Vagina (tissue), 2 donors: ENCODE measurements around the gene STAT4. TPM values are rescaled to one million over a fixed set of nuclear protein-coding genes. Genes with fewer than 3 reads are reported as not detected.

Experiments
- DNase-seq, 2 donors: peaks; one replicate each; pipeline ENCODE4 v3.0.0-alpha.2; 2017; ENCODE audit errors: extremely low spot score in 2 of 2
- H3K27ac ChIP-seq: fragments of 200-600 bp; sonication (generic); one replicate; pipeline ENCODE4 v1.5.1; 2019
- H3K27me3 ChIP-seq: fragments of 200-600 bp; sonication (generic); one replicate; pipeline ENCODE4 v1.5.1; 2019
- H3K36me3 ChIP-seq, 2 donors: fragments of 200-600 bp; sonication (generic); one replicate each; pipeline ENCODE4 v1.5.1; 2017 to 2019
- H3K4me1 ChIP-seq: fragments of 200-600 bp; sonication (generic); one replicate; pipeline ENCODE4 v1.5.1; 2019
- H3K4me3 ChIP-seq, 2 donors: fragments of 200-600 bp; sonication (generic); 1 replicate in 1 of 2; 2 replicates in 1 of 2; pipeline ENCODE4 v1.5.1; 2016 to 2019
- H3K9me3 ChIP-seq: fragments of 200-600 bp; sonication (generic); one replicate; pipeline ENCODE4 v1.5.1; 2019
- POLR2A ChIP-seq, 2 donors: fragments of 450-650 bp; IDR thresholded peaks; one replicate each; pipeline ENCODE4 v1.6.1; 2017; ENCODE audit warnings: antibody characterized with exemption in 2 of 2, mild to moderate bottlenecking in 2 of 2, moderate library complexity in 2 of 2
- POLR2AphosphoS5 ChIP-seq, 2 donors: sonication (generic); formaldehyde crosslinking; IDR thresholded peaks; one replicate each; pipeline ENCODE4 v1.9.0; 2017; ENCODE audit warnings: antibody characterized with exemption in 2 of 2, mild to moderate bottlenecking in 2 of 2, low read depth in 1 of 2; ENCODE audit not compliant: insufficient read depth in 1 of 2
- intact Hi-C: fragments of 100-400 bp; cut with DNase I; formaldehyde crosslinking; loops from one replicate; pipeline ENCODE4 v1.15.1; 2023
- total RNA-seq: library from RNA; depleted of rRNA; stranded (reverse); fragments of >200 nt; gene quantifications from one replicate; pipeline ENCODE4 v1.2.3, GENCODE V29; 2016
- TF ChIP-seq, protein P1 (sequence below), 3 experiments: fragments of 450-650 bp in 2 of 3; fragments of 200-600 bp in 1 of 3; sonication (generic) in 1 of 3; IDR thresholded peaks; one replicate each; pipeline ENCODE4 v1.5.1; 2017 to 2019; ENCODE audit warnings: antibody characterized with exemption in 3 of 3, mild to moderate bottlenecking in 2 of 3, moderate library complexity in 2 of 3

STAT4 gene
- total RNA-seq, 1 donor from 2014 or later: 9.1 TPM

DNA sequence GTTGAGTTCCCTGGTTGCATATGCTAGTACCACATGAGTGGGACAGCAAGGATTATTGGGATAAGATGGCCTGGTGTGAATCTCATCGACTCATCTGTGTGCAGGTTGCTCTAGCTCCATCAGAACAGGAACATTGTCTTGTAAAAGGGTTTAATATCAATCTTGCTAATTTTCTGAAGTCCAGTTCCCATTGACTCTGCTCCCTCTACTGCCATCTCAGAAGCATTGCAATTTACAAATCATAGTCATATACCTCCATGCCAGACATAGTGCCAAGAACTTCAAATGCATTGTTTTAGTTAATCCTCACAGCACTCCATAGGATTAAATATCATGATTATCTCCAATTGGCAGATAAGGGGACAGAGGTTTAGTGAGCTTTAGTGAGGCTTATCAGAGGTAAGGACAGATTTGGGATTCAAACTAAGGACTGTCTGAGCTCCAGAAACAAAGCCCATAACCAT lies 4.8 kb upstream of the STAT4 start:
- Histone ChIP-seq H3K9me3 (no peaks in the 10 kb centered on the region), H3K4me3 (no peak overlapping the region), H3K4me1 (peaks cover 9% of the 10 kb centered on the region), H3K27me3 (no peaks in the 10 kb centered on the region), H3K27ac (no peak overlapping the region), H3K36me3 (no peaks in the 10 kb centered on the region)
- no peak for DNase-seq
- TF ChIP-seq, protein P1, sequence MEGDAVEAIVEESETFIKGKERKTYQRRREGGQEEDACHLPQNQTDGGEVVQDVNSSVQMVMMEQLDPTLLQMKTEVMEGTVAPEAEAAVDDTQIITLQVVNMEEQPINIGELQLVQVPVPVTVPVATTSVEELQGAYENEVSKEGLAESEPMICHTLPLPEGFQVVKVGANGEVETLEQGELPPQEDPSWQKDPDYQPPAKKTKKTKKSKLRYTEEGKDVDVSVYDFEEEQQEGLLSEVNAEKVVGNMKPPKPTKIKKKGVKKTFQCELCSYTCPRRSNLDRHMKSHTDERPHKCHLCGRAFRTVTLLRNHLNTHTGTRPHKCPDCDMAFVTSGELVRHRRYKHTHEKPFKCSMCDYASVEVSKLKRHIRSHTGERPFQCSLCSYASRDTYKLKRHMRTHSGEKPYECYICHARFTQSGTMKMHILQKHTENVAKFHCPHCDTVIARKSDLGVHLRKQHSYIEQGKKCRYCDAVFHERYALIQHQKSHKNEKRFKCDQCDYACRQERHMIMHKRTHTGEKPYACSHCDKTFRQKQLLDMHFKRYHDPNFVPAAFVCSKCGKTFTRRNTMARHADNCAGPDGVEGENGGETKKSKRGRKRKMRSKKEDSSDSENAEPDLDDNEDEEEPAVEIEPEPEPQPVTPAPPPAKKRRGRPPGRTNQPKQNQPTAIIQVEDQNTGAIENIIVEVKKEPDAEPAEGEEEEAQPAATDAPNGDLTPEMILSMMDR (IDR thresholded peaks at IDR 0.05): peak in 1 of 3 experiments; percentile 36
- TF ChIP-seq POLR2AphosphoS5 (IDR thresholded peaks at IDR 0.05; ENCODE audit: insufficient read depth in 1 of 2, low read depth in 1 of 2): no peak
- TF ChIP-seq POLR2A (IDR thresholded peaks at IDR 0.05): no peak
- intact Hi-C loops: no loop called here

DNA sequence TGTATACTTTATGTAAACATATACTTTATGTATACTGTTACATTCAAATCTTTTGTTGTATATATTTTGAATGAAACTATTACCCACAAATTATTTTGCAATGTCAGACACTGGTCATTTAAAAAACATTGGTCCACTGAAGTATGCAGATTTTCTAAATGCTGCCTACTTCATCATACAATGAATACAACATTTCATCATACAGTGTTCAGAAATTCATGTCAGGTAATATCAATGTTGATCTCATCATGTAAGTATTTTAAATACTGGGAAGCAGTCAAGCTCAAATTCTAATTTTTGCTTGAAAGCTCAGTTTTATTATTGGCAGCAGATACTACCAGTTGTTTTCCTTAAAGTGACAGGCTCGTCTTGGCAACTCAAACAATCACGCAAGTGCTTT lies 2.9 kb upstream of the STAT4 start:
- Histone ChIP-seq H3K4me1 (peaks cover 12% of the 10 kb centered on the region), H3K4me3 (no peak overlapping the region), H3K27ac (no peak overlapping the region), H3K9me3 (no peaks in the 10 kb centered on the region), H3K36me3 (no peaks in the 10 kb centered on the region), H3K27me3 (no peaks in the 10 kb centered on the region)
- TF ChIP-seq POLR2A (IDR thresholded peaks at IDR 0.05) (no peak), POLR2AphosphoS5 (IDR thresholded peaks at IDR 0.05; ENCODE audit: insufficient read depth in 1 of 2, low read depth in 1 of 2) (no peak)
- TF ChIP-seq, protein P1 (IDR thresholded peaks at IDR 0.05): no peak
- intact Hi-C loops: no loop called here
- no peak for DNase-seq

DNA sequence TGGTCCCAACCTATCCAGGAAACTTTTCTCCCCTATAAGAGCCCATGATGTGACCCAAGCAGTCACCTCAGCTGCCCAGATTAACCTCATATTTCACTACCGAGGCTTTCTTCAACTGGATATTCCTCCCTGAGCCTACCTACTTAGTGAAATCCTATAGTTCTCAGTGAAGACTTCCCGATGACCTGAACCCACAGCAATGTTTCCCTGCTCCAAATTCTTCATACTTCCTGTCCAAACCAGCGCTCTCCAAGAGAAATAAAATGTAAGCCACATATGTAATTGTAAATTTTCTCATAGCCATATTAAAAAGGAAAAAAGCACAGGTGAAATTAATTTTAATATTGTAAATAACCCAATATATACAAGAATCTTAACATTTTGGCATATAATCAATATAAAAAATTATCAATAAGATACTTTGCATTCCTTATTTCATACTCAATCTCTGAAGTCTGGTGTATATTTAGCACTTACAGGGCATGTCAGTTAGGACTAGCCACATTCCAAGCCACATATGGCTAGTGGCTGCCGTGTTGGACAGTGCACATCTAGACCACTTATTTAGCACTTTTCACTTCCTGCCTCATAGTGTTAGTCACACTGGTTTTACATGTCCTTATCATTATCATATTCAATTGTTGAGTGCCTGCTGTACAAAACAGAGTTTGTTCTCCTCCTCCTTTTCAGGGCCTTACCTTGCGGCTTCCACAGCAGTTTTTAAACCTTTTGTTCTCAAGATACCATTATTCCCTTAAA lies 1.9 kb upstream of the STAT4 start:
- intact Hi-C loops: no loop called here
- peaks cover 12% of the 10 kb centered on the region for H3K4me1 ChIP-seq
- no peak overlapping the region for H3K27ac ChIP-seq
- no peaks in the 10 kb centered on the region for H3K9me3 ChIP-seq
- no peaks in the 10 kb centered on the region for H3K27me3 ChIP-seq
- no peak for DNase-seq
- no peak overlapping the region for H3K4me3 ChIP-seq
- no peak for TF ChIP-seq POLR2A (IDR thresholded peaks at IDR 0.05)
- TF ChIP-seq, protein P1 (IDR thresholded peaks at IDR 0.05): no peak
- no peak for TF ChIP-seq POLR2AphosphoS5 (IDR thresholded peaks at IDR 0.05; ENCODE audit: insufficient read depth in 1 of 2, low read depth in 1 of 2)
- H3K36me3 ChIP-seq: no peaks in the 10 kb centered on the region

DNA sequence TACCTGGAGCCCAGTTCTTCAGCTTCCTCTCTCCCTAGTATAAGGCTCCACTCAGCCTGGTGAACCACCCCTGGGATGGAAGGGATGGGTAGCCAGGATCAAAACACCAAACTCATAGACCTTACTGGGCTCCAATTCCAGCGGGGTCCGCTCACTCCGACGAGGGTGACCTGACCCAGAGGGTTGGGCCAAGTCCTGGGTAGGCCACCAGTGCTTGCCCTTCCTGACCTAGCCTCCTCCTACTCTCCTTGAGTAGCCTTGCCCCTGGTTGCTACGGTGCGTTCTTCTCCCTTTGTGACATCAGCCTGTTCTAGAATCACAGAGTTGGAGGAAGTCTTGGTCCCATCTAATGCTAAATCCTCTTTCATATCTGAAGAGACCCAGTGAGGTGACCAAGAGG lies 537 bp upstream of the STAT4 start:
- H3K4me1 ChIP-seq: peaks cover 12% of the 10 kb centered on the region
- intact Hi-C loops: no loop called here
- H3K9me3 ChIP-seq: no peaks in the 10 kb centered on the region
- no peaks in the 10 kb centered on the region for H3K27me3 ChIP-seq
- no peaks in the 10 kb centered on the region for H3K36me3 ChIP-seq
- DNase-seq: no peak
- peak overlapping the region; percentile 17 for H3K27ac ChIP-seq
- peak overlapping the region in 1 of 2 donors; percentile 43 for H3K4me3 ChIP-seq
- TF ChIP-seq, protein P1 (IDR thresholded peaks at IDR 0.05): no peak
- TF ChIP-seq POLR2A (IDR thresholded peaks at IDR 0.05) (no peak), POLR2AphosphoS5 (IDR thresholded peaks at IDR 0.05; ENCODE audit: insufficient read depth in 1 of 2, low read depth in 1 of 2) (no peak)

DNA sequence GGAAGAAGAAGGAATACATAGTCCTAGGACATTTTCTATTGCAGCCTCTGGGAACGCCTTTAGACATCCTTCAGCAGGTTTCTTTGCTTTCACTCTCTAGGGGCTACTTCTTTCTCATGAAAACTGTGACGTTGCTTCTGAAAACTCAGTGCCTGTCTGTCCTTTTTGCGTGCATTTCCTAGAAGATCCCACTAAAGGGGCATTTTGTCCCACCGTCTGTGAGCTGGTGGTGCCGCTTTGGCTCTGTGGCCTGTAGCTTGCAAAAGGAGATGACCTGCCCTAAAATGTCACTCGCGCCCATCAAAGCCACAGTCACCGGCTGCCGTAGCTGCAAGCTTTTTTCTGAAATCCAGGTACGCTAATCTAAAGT lies 579 bp downstream of the STAT4 start:
- Histone ChIP-seq H3K36me3 (no peaks in the 10 kb centered on the region), H3K27ac (no peak overlapping the region), H3K27me3 (no peaks in the 10 kb centered on the region), H3K4me3 (peak overlapping the region; percentile 43 to 59), H3K9me3 (no peaks in the 10 kb centered on the region), H3K4me1 (peaks cover 12% of the 10 kb centered on the region)
- DNase-seq: no peak
- intact Hi-C loops: no loop called here
- TF ChIP-seq, protein P1 (IDR thresholded peaks at IDR 0.05): no peak
- no peak for TF ChIP-seq POLR2A (IDR thresholded peaks at IDR 0.05)
- no peak for TF ChIP-seq POLR2AphosphoS5 (IDR thresholded peaks at IDR 0.05; ENCODE audit: insufficient read depth in 1 of 2, low read depth in 1 of 2)
